ENCODE measurements around the gene PDCL2. TPM values are rescaled to one million over a fixed set of nuclear protein-coding genes. Genes with fewer than 3 reads are reported as not detected.

PDCL2 gene, protein sequence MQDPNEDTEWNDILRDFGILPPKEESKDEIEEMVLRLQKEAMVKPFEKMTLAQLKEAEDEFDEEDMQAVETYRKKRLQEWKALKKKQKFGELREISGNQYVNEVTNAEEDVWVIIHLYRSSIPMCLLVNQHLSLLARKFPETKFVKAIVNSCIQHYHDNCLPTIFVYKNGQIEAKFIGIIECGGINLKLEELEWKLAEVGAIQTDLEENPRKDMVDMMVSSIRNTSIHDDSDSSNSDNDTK
- not detected in 2 replicates for total RNA-seq (2022)
- Bru-seq, nascent RNA: percentile 9 among the genes with signal in this experiment
- BruChase-seq, experiment 1, labeled RNA remaining after a 6-hour chase: percentile 5 among the genes with signal in this experiment
- percentile 9 among the genes with signal in this experiment for BruChase-seq, experiment 2, labeled RNA remaining after a 2-hour chase
- long read RNA-seq: 0 reads

DNA sequence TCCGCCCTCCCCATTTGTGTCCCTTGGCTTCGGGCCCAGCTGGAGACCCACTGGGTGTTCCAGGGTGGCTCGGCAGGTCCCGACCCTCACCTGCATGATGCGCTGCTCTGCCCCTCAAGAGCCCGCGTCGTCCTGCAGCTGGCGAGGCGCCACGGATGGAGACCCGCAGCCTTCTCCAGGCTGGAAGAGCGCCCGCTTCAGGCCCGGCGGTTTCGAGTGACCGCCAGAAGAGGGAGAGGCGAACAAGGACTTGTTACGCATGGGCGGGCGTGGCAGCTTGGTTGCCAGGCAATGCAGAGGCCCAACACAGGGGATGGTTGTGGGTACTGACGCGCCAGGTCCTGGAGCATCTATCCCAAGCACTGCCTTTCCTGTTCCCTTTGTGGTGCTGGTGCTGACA, at the start of gene PDCL2:
Gene PDCL2, minus strand, starts transcription at position 232 of the 400 bp plus-strand sequence. Its CDS starts 136 bp downstream, at position 96.
- TF ChIP-seq, protein P1, sequence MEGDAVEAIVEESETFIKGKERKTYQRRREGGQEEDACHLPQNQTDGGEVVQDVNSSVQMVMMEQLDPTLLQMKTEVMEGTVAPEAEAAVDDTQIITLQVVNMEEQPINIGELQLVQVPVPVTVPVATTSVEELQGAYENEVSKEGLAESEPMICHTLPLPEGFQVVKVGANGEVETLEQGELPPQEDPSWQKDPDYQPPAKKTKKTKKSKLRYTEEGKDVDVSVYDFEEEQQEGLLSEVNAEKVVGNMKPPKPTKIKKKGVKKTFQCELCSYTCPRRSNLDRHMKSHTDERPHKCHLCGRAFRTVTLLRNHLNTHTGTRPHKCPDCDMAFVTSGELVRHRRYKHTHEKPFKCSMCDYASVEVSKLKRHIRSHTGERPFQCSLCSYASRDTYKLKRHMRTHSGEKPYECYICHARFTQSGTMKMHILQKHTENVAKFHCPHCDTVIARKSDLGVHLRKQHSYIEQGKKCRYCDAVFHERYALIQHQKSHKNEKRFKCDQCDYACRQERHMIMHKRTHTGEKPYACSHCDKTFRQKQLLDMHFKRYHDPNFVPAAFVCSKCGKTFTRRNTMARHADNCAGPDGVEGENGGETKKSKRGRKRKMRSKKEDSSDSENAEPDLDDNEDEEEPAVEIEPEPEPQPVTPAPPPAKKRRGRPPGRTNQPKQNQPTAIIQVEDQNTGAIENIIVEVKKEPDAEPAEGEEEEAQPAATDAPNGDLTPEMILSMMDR (IDR thresholded peaks at IDR 0.05; ENCODE audit: unreplicated experiment): no peak
- Mint-ChIP-seq H3K27me3 (ENCODE audit: unreplicated experiment) (no peaks in the 10 kb centered on the region), H3K4me3 (ENCODE audit: low read depth, unreplicated experiment) (no peak within 1 kb of the TSS), H3K27ac (ENCODE audit: unreplicated experiment) (no peak within 1 kb of the TSS), H3K36me3 (ENCODE audit: insufficient read depth, unreplicated experiment) (no peaks in the 10 kb centered on the region), H3K4me1 (ENCODE audit: low read depth, unreplicated experiment) (no peaks in the 10 kb centered on the region), H3K9me3 (ENCODE audit: low read depth, unreplicated experiment) (no peaks in the 10 kb centered on the region)
- BruUV-seq (replicated peaks): no TSS peak
- intact Hi-C loops (cut with micrococcal nuclease; ENCODE audit: unreplicated experiment): no loop called here
- no peak for DNase-seq
- CTCF ChIA-PET: no interaction called here

DNA sequence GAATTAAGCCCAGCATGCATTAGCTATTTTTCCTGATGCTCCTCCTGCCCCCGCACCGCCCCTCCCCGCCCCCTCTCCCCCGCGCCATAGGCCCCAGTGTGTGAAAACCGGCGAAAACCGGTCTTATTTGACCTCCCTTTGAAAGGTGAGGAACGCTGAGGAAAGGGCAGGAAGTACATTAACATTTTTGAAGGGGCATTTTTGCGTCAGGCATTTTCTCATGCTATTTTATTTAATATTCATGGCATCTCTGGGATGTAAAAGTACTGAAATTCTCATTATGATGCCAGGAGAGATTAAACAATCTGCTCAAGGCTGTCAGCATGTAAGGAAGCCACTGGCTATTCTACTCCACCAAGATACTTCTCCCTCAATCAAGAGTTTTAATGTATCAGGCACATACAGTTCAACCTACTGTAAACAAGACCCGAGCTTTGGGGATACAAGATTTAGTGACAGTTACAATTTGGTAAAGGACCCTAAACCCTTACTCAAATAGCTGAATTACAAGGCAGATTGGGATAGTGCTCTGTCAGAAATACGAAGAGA, 45.3 kb upstream of the PDCL2 start:
- H3K4me1 Mint-ChIP-seq (ENCODE audit: low read depth, unreplicated experiment): peaks cover 19% of the 10 kb centered on the region
- intact Hi-C loops (cut with micrococcal nuclease; ENCODE audit: unreplicated experiment): no loop called here
- TF ChIP-seq, protein P1 (IDR thresholded peaks at IDR 0.05; ENCODE audit: unreplicated experiment): no peak
- CTCF ChIA-PET: interaction anchor here (0.6 kb wide), 1 partner anchor 37 kb away, joined by 3 read pairs; no protein-coding TSS in a partner anchor
- peaks cover 10% of the 10 kb centered on the region for H3K36me3 Mint-ChIP-seq (ENCODE audit: insufficient read depth, unreplicated experiment)
- H3K4me3 Mint-ChIP-seq (ENCODE audit: low read depth, unreplicated experiment): no peak overlapping the region
- H3K27ac Mint-ChIP-seq (ENCODE audit: unreplicated experiment): no peak overlapping the region
- H3K9me3 Mint-ChIP-seq (ENCODE audit: low read depth, unreplicated experiment): no peaks in the 10 kb centered on the region
- BruUV-seq (replicated peaks): no TSS peak
- peaks cover 24% of the 10 kb centered on the region for H3K27me3 Mint-ChIP-seq (ENCODE audit: unreplicated experiment)
- no peak for DNase-seq

DNA sequence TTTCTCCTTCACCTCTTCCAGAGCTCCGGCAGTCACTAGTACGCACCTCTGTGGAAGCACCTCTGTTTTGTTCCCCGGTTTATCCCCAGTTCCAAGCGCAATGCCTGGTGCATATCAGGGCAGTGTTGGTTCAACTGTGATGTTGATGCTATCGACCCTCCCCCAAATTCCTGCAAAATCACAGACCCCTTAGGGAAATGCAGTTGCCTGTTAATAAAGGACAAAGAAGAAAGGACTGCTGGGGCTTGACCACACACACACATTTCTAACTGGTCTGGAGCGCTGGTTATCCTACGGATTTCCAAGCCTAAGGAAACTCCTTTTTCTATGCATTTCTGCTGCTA, 44.6 kb upstream of the PDCL2 start:
- Mint-ChIP-seq H3K36me3 (ENCODE audit: insufficient read depth, unreplicated experiment) (peaks cover 10% of the 10 kb centered on the region), H3K4me3 (ENCODE audit: low read depth, unreplicated experiment) (peak overlapping the region; percentile 87), H3K9me3 (ENCODE audit: low read depth, unreplicated experiment) (no peaks in the 10 kb centered on the region), H3K27me3 (ENCODE audit: unreplicated experiment) (peaks cover 24% of the 10 kb centered on the region), H3K27ac (ENCODE audit: unreplicated experiment) (no peak overlapping the region), H3K4me1 (ENCODE audit: low read depth, unreplicated experiment) (peaks cover 19% of the 10 kb centered on the region)
- CTCF ChIA-PET: interaction anchor here (0.6 kb wide), 1 partner anchor 38 kb away, joined by 3 read pairs; no protein-coding TSS in a partner anchor
- intact Hi-C loops (cut with micrococcal nuclease; ENCODE audit: unreplicated experiment): no loop called here
- TF ChIP-seq, protein P1 (IDR thresholded peaks at IDR 0.05; ENCODE audit: unreplicated experiment): no peak
- DNase-seq: no peak
- BruUV-seq (replicated peaks): no TSS peak

DNA sequence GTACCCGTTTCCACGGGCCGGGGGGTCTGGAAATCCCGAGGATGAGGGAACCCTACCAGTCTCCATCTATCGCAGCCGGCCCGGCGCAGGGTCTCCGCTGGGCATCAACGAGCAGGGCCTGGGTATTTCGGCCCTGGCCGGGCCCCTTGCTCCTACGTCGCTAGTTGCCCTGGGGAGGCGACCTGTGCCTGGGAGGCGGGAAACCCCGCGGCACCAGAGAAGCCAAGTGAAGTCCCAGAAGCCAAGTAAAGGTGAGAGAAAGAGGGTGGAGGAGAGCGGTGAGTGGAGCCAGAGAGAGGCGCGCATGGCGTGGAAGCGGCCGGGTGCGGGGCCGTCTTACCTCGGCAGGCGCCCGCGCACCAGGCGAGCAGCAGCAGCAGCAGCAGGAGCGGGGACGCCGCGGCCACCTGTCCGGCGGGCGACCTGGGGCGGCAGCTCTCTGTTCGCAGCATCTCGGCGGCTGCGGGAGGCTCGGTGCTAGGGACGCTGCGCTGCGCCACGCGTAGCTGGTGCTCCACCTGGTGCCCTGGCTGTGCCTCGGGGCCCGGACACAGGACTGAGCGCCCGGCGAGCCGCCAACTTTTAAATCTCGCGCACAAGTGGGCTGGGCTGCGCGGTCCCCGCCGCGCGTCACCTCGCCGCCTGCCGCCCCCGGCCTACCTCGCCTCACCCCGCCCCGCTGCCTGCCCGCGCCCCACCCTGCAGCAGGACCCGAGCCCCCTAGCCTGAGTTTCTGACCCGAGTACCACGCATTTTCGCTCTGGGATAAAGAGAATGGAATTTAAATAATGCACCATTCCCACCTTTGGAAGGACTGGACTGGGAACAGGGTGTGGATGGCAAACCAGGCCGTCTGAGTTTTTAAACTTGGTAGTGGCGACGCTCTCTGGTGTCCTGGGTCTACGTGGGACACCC, 44.0 kb upstream of the PDCL2 start, which contains the start of gene NMU:
Gene NMU, minus strand, starts transcription at position 558 of the 915 bp plus-strand sequence. Its CDS starts 106 bp downstream, at position 452.
- Mint-ChIP-seq H3K27me3 (ENCODE audit: unreplicated experiment) (peaks cover 24% of the 10 kb centered on the region), H3K4me1 (ENCODE audit: low read depth, unreplicated experiment) (peaks cover 19% of the 10 kb centered on the region), H3K9me3 (ENCODE audit: low read depth, unreplicated experiment) (no peaks in the 10 kb centered on the region), H3K27ac (ENCODE audit: unreplicated experiment) (no peak within 1 kb of the TSS), H3K36me3 (ENCODE audit: insufficient read depth, unreplicated experiment) (peaks cover 10% of the 10 kb centered on the region), H3K4me3 (ENCODE audit: low read depth, unreplicated experiment) (peak within 1 kb of the TSS; percentile 87)
- no TSS peak for BruUV-seq (replicated peaks)
- TF ChIP-seq, protein P1 (IDR thresholded peaks at IDR 0.05; ENCODE audit: unreplicated experiment): no peak
- CTCF ChIA-PET: interaction anchor here (1.1 kb wide), 1 partner anchor 18 kb away, joined by 3 read pairs; no protein-coding TSS in a partner anchor
- intact Hi-C loops (cut with micrococcal nuclease; ENCODE audit: unreplicated experiment): no loop called here
- peak; percentile 60 for DNase-seq
